Adrenal gland (tissue), 12 donors: Measurements from ENCODE around the gene MSRB3. TPM values are rescaled to one million over a fixed set of nuclear protein-coding genes. Genes with fewer than 3 reads are reported as not detected.

Source experiments
- DNase-seq, 7 donors: peaks; one replicate each; pipeline ENCODE4 v3.0.0-alpha.2; 2019 to 2020
- H3K27ac ChIP-seq, 5 donors: fragments of 200-600 bp; sonication (generic) in 4 of 5; 1 replicate in 3 of 5; 2 replicates in 2 of 5; pipeline versions ENCODE4 v1.5.1 to v1.8.0; 2016 to 2020; ENCODE audit warnings: mild to moderate bottlenecking in 1 of 5
- H3K27me3 ChIP-seq: fragments of 200-600 bp; 2 replicates; pipeline ENCODE4 v1.8.0; 2021
- H3K36me3 ChIP-seq, 2 donors: fragments of 200-600 bp; replicated peaks in 1 of 2; 1 replicate in 1 of 2; 2 replicates in 1 of 2; pipeline versions ENCODE4 v1.5.1 to v1.8.0; 2018 to 2022
- H3K4me1 ChIP-seq, 2 donors: fragments of 200-600 bp; replicated peaks in 1 of 2; 1 replicate in 1 of 2; 2 replicates in 1 of 2; pipeline versions ENCODE4 v1.5.1 to v1.8.0; 2018 to 2021
- H3K4me3 ChIP-seq, 4 donors: fragments of 200-600 bp; sonication (generic) in 3 of 4; one replicate each; pipeline ENCODE4 v1.5.1; 2016 to 2018
- H3K9me3 ChIP-seq, 3 donors: fragments of 200-600 bp; sonication (generic) in 1 of 3; replicated peaks in 1 of 3; 1 replicate in 2 of 3; 2 replicates in 1 of 3; pipeline versions ENCODE4 v1.5.1 to v1.8.0; 2016 to 2021
- CTCF ChIP-seq, 6 experiments: fragments of 450-650 bp in 4 of 6; fragments of 200-600 bp in 2 of 6; sonication (generic) in 1 of 6; IDR thresholded peaks; 1 replicate in 5 of 6; 2 replicates in 1 of 6; pipeline versions ENCODE4 v1.5.1 to v1.8.0; 2016 to 2021; ENCODE audit warnings: antibody characterized with exemption in 6 of 6, mild to moderate bottlenecking in 2 of 6, moderate library complexity in 1 of 6
- POLR2A ChIP-seq, 2 donors: fragments of 450-650 bp; IDR thresholded peaks; one replicate each; pipeline ENCODE4 v1.6.1; 2017; ENCODE audit warnings: antibody characterized with exemption in 2 of 2, mild to moderate bottlenecking in 2 of 2, moderate library complexity in 1 of 2
- WGBS, 4 donors: extraction: QIAGEN DNeasy Blood & Tissue Kit in 2 of 4; methylation state at CpG; one replicate each; pipeline versions ENCODE4 v1.1.5 to v1.1.7; 2013 to 2017; 5-methylcytosine and 5-hydroxymethylcytosine counted together
- intact Hi-C, 2 donors: fragments of 100-400 bp; cut with DNase I; formaldehyde crosslinking; loops; one replicate each; pipeline versions ENCODE4 v1.14.1 to v1.15.0; 2022 to 2023
- polyA plus RNA-seq, 3 donors: library from polyadenylated mRNA; stranded (reverse); fragments of 200-250 nt in 2 of 3; fragments of 350-450 nt in 1 of 3; fragmentation: Illumina TruSeq in 1 of 3; extraction: RNeasy Lipid Tissue Mini Kit (QIAGEN cat#74804) in 1 of 3; gene quantifications; one replicate each; pipeline ENCODE4 v1.2.3, GENCODE V29; 2013 to 2014
- total RNA-seq, 9 donors: library from RNA; depleted of rRNA in 4 of 9; stranded (reverse); fragments of >200 nt in 4 of 9; fragments of 120-200 nt in 1 of 9; fragmentation: NEBNext Ultra II Directional in 1 of 9; extraction: Animal tissue kit (Norgen Biotek cat#: 25700) in 1 of 9; gene quantifications; one replicate each; pipeline versions ENCODE4 v1.1.0 to v1.2.4, GENCODE V29; 2013 to 2023
- donor health status: healthy with polysubstance abuse.
- donor health status: Bipolar disorder and iron deficiency.
- donor health status: DM: yes; HTN: yes; CAD: no.
- donor health status: DM: no; HTN: no; CAD: no.
- donor health status: DM: no; HTN: no; CAD: no.
- donor health status: DM: yes; HTN: yes; CAD: no.

MSRB3 gene
- total and polyA plus RNA-seq, 12 donors, result 5.5 to 23.8 (median 9.7) TPM

- Histone ChIP-seq H3K9me3 (no peaks in the 10 kb centered on the region), H3K27me3 (no peaks in the 10 kb centered on the region), H3K4me3 (no peak overlapping the region), H3K36me3 (no peaks in the 10 kb centered on the region), H3K4me1 (no peaks in the 10 kb centered on the region), H3K27ac (no peak overlapping the region)
- intact Hi-C loops, result no loop called here
- no peak for TF ChIP-seq POLR2A (IDR thresholded peaks at IDR 0.05)
- no peak for TF ChIP-seq CTCF (IDR thresholded peaks at IDR 0.05)
- DNase-seq, result no peak
Observed at GRCh38 chr12:65257986-65258385, 20.5 kb upstream of the MSRB3 start.

DNA sequence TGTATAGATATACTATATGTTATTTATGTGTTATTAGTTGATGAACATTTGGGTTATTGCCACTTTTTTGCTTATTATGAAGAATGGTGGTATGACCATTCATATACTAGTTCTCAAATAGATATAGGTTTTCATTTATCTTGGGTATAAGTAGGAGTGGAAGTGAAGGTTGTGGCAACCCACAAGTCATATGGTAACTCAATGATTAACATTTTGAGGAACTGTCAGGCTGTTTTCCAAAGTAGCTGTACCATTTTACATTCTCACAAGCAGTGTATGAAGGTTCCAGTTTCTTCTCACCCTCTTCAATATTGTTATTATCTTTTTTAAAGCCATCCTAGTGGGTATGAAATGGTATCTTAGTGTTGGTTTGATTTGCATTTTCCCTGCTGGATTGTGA is 19.0 kb upstream of the MSRB3 start:
- Histone ChIP-seq H3K36me3 (no peaks in the 10 kb centered on the region), H3K4me3 (no peak overlapping the region), H3K9me3 (no peaks in the 10 kb centered on the region), H3K27me3 (no peaks in the 10 kb centered on the region), H3K4me1 (no peaks in the 10 kb centered on the region), H3K27ac (no peak overlapping the region)
- no peak for DNase-seq
- TF ChIP-seq POLR2A (IDR thresholded peaks at IDR 0.05), result no peak
- no peak for TF ChIP-seq CTCF (IDR thresholded peaks at IDR 0.05)
- intact Hi-C loops, result no loop called here

GRCh38 chr12:65263777-65264176 is 14.7 kb upstream of the MSRB3 start:
- H3K27ac ChIP-seq, result no peak overlapping the region
- 54 to 67% (median 61%) methylated on average over 4 of the region's 4 CpGs for WGBS, 4 donors
- intact Hi-C loops, result no loop called here

GRCh38 chr12:65266408-65266807 is 12.1 kb upstream of the MSRB3 start:
- TF ChIP-seq CTCF (IDR thresholded peaks at IDR 0.05) (no peak), POLR2A (IDR thresholded peaks at IDR 0.05) (no peak)
- no peak overlapping the region for H3K4me3 ChIP-seq
- H3K9me3 ChIP-seq, result no peaks in the 10 kb centered on the region
- intact Hi-C loops, result no loop called here
- no peaks in the 10 kb centered on the region for H3K4me1 ChIP-seq
- WGBS, 4 donors, result 83 to 88% (median 85%) methylated on average over 3 of the region's 3 CpGs
- no peak overlapping the region for H3K27ac ChIP-seq
- DNase-seq, result no peak
- no peaks in the 10 kb centered on the region for H3K27me3 ChIP-seq
- H3K36me3 ChIP-seq, result no peaks in the 10 kb centered on the region

More at GRCh38 chr12:65263777-65264176, 14.7 kb upstream of the MSRB3 start:
- no peaks in the 10 kb centered on the region for H3K36me3 ChIP-seq
- TF ChIP-seq CTCF (IDR thresholded peaks at IDR 0.05) (no peak), POLR2A (IDR thresholded peaks at IDR 0.05) (no peak)
- H3K27me3 ChIP-seq, result no peaks in the 10 kb centered on the region
- H3K4me3 ChIP-seq, result no peak overlapping the region
- DNase-seq, result no peak
- no peaks in the 10 kb centered on the region for H3K4me1 ChIP-seq
- no peaks in the 10 kb centered on the region for H3K9me3 ChIP-seq
